Naive thymus-derived CD4-positive, alpha-beta T cell (primary cell): Measurements from ENCODE around the gene PALLD. TPM values are rescaled to one million over a fixed set of nuclear protein-coding genes. Genes with fewer than 3 reads are reported as not detected.
"Not testable (repeated sequence)": the region's sequence is repeated elsewhere in the genome, so short reads cannot be mapped to it uniquely, and the experiment has no call there.

Experiments
- ATAC-seq: fragments of 150-1000 bp; cut with Tn5 transposase; 2 replicates; pipeline ENCODE4 v1.10.0; 2021; ENCODE audit warnings: mild to moderate bottlenecking, moderate library complexity
- CTCF ChIA-PET: fragments of 350-600 bp; sonication (Branson Sonifier 250); formaldehyde crosslinking; loops from one replicate; lab custom pipeline; 2021; ENCODE audit warnings: antibody characterized with exemption; lab: Charles Lee
- POLR2A ChIA-PET: fragments of 350-600 bp; sonication (Branson Sonifier 250); formaldehyde crosslinking; loops from one replicate; lab custom pipeline; 2021; ENCODE audit warnings: antibody characterized with exemption, inconsistent platforms; lab: Charles Lee
- DNase-seq, 9 donors: peaks; one replicate each; pipeline versions ENCODE4 v3.0.0 to v3.0.0-alpha.2; 2020 to 2022; ENCODE audit warnings: mixed read lengths in 1 of 9
- H3K27ac ChIP-seq: one replicate; pipeline ENCODE4 v1.7.0; 2013; ENCODE audit warnings: mild to moderate bottlenecking, low read depth, low read length, moderate library complexity
- H3K27me3 ChIP-seq, 2 donors: one replicate each; pipeline ENCODE4 v1.7.0; 2013; ENCODE audit warnings: low read length in 2 of 2, mild to moderate bottlenecking in 2 of 2, moderate library complexity in 2 of 2; ENCODE audit not compliant: control insufficient read depth in 2 of 2, insufficient read depth in 2 of 2
- H3K36me3 ChIP-seq, 3 experiments: 1 replicate in 2 of 3; 2 replicates in 1 of 3; pipeline ENCODE4 v1.7.0; 2013; ENCODE audit warnings: low read length in 3 of 3, mild to moderate bottlenecking in 3 of 3, moderate library complexity in 1 of 3; ENCODE audit not compliant: insufficient read depth in 3 of 3, control insufficient read depth in 2 of 3
- H3K4me1 ChIP-seq, 2 donors: one replicate each; pipeline ENCODE4 v1.7.0; 2013; ENCODE audit warnings: low read length in 2 of 2, mild to moderate bottlenecking in 2 of 2, moderate library complexity in 1 of 2; ENCODE audit not compliant: control insufficient read depth in 2 of 2, insufficient read depth in 2 of 2
- H3K4me3 ChIP-seq: 2 replicates; pipeline ENCODE4 v1.7.0; 2013; ENCODE audit warnings: mild to moderate bottlenecking, low read length
- H3K9me3 ChIP-seq, 3 experiments: 1 replicate in 2 of 3; 2 replicates in 1 of 3; pipeline ENCODE4 v1.7.0; 2013; ENCODE audit warnings: low read length in 3 of 3; ENCODE audit not compliant: control insufficient read depth in 2 of 3
- H3K27ac Mint-ChIP-seq, 9 donors: one replicate each; pipeline ENCODE4 v1.8.0; 2020 to 2022; ENCODE audit warnings: mixed read lengths in 9 of 9, mild to moderate bottlenecking in 8 of 9, moderate library complexity in 5 of 9, inconsistent platforms in 2 of 9
- H3K27me3 Mint-ChIP-seq, 5 donors: one replicate each; pipeline ENCODE4 v1.8.0; 2021 to 2022; ENCODE audit warnings: mixed read lengths in 5 of 5, mild to moderate bottlenecking in 1 of 5
- H3K36me3 Mint-ChIP-seq, 5 donors: one replicate each; pipeline ENCODE4 v1.8.0; 2020 to 2022; ENCODE audit warnings: mixed read lengths in 5 of 5, mild to moderate bottlenecking in 3 of 5, inconsistent platforms in 1 of 5
- H3K4me1 Mint-ChIP-seq, 7 donors: one replicate each; pipeline ENCODE4 v1.8.0; 2020 to 2022; ENCODE audit warnings: mixed read lengths in 7 of 7, mild to moderate bottlenecking in 3 of 7, inconsistent platforms in 1 of 7
- H3K4me3 Mint-ChIP-seq, 10 donors: one replicate each; pipeline ENCODE4 v1.8.0; 2020 to 2022; ENCODE audit warnings: mild to moderate bottlenecking in 10 of 10, mixed read lengths in 10 of 10, moderate library complexity in 6 of 10, inconsistent platforms in 2 of 10
- H3K9me3 Mint-ChIP-seq, 11 donors: one replicate each; pipeline ENCODE4 v1.8.0; 2020 to 2022; ENCODE audit warnings: mixed read lengths in 11 of 11, mild to moderate bottlenecking in 4 of 11, inconsistent platforms in 1 of 11, moderate library complexity in 1 of 11
- intact Hi-C, 2 donors: fragments of 100-400 bp; cut with micrococcal nuclease; formaldehyde crosslinking; loops; one replicate each; pipeline ENCODE4 v1.15.1; 2023
- polyA plus RNA-seq, 2 donors: library from polyadenylated mRNA; unstranded; fragments of 300-500 nt; fragmentation: Illumina TruSeq; gene quantifications; one replicate each; pipeline ENCODE4 v1.2.3, GENCODE V29; 2021
- total RNA-seq, 6 experiments: library from RNA in 5 of 6; stranded (reverse) in 5 of 6; gene quantifications; 1 replicate in 5 of 6; 2 replicates in 1 of 6; pipeline ENCODE4 v1.2.3 and lab custom pipeline; 2021 to 2026

PALLD gene
- total and polyA plus RNA-seq, 7 experiments from 2014 or later: 0.51 to 11.9 (median 0.76) TPM

- Histone ChIP-seq H3K4me3 (no peak overlapping the region), H3K9me3 (peaks cover 0 to 13% (median 3%) of the 10 kb centered on the region in 3 experiments), H3K27ac (no peak overlapping the region), H3K36me3 (no peaks in the 10 kb centered on the region), H3K4me1 (no peaks in the 10 kb centered on the region), H3K27me3 (no peaks in the 10 kb centered on the region)
- Mint-ChIP-seq H3K9me3 (peaks cover 4 to 33% (median 21%) of the 10 kb centered on the region in 11 donors), H3K4me1 (peaks cover 0 to 6% (median 0%) of the 10 kb centered on the region in 7 donors), H3K4me3 (no peak overlapping the region), H3K27me3 (no peaks in the 10 kb centered on the region), H3K27ac (no peak overlapping the region), H3K36me3 (peaks cover 5 to 26% (median 22%) of the 10 kb centered on the region in 5 donors)
- ChIA-PET POLR2A (no interaction called here), CTCF (no interaction called here)
- intact Hi-C loops: no loop called here
- DNase-seq: no peak
- no peak for ATAC-seq
Measured at GRCh38 chr4:168928875-168929274, 432.0 kb downstream of the PALLD start.

GRCh38 chr4:168930413-168931196 lies 433.8 kb downstream of the PALLD start:
- Histone ChIP-seq H3K4me1 (no peaks in the 10 kb centered on the region), H3K9me3 (peaks cover 0 to 13% (median 3%) of the 10 kb centered on the region in 3 experiments), H3K27me3 (no peaks in the 10 kb centered on the region), H3K27ac (no peak overlapping the region), H3K4me3 (no peak overlapping the region), H3K36me3 (no peaks in the 10 kb centered on the region)
- no peak for DNase-seq
- CTCF ChIA-PET: no interaction called here
- POLR2A ChIA-PET: no interaction called here
- intact Hi-C loops: no loop called here
- no peak overlapping the region for H3K4me3 Mint-ChIP-seq
- ATAC-seq: no peak
- H3K36me3 Mint-ChIP-seq: peaks cover 5 to 31% (median 23%) of the 10 kb centered on the region in 5 donors
- no peaks in the 10 kb centered on the region for H3K27me3 Mint-ChIP-seq
- H3K9me3 Mint-ChIP-seq: peaks cover 4 to 48% (median 24%) of the 10 kb centered on the region in 11 donors
- no peak overlapping the region for H3K27ac Mint-ChIP-seq
- peaks cover 0 to 6% (median 0%) of the 10 kb centered on the region in 7 donors for H3K4me1 Mint-ChIP-seq

GRCh38 chr4:168931215-168931650 lies 434.4 kb downstream of the PALLD start:
- no peaks in the 10 kb centered on the region for H3K27me3 ChIP-seq

GRCh38 chr4:168932138-168932537 lies 435.3 kb downstream of the PALLD start:
- Mint-ChIP-seq H3K36me3 (peaks cover 5 to 39% (median 32%) of the 10 kb centered on the region in 5 donors), H3K4me1 (peaks cover 0 to 6% (median 0%) of the 10 kb centered on the region in 7 donors), H3K9me3 (peaks cover 9 to 61% (median 30%) of the 10 kb centered on the region in 11 donors), H3K4me3 (no peak overlapping the region), H3K27ac (no peak overlapping the region), H3K27me3 (no peaks in the 10 kb centered on the region)
- ATAC-seq: no peak
- no peaks in the 10 kb centered on the region for H3K36me3 ChIP-seq
- POLR2A ChIA-PET: no interaction called here
- CTCF ChIA-PET: interaction anchor here (0.9 to 1.4 kb wide), 2 partner anchors 8 to 9 kb away, joined by 3 to 4 read pairs; no protein-coding TSS in a partner anchor
- H3K4me3 ChIP-seq: no peak overlapping the region
- no peaks in the 10 kb centered on the region for H3K27me3 ChIP-seq
- H3K27ac ChIP-seq: no peak overlapping the region
- no peaks in the 10 kb centered on the region for H3K4me1 ChIP-seq
- DNase-seq: no peak
- H3K9me3 ChIP-seq: peaks cover 0 to 13% (median 3%) of the 10 kb centered on the region in 3 experiments
- intact Hi-C loops: no loop called here

More at GRCh38 chr4:168931215-168931650, 434.4 kb downstream of the PALLD start:
- H3K27ac ChIP-seq: no peak overlapping the region
- no peak overlapping the region for H3K4me3 ChIP-seq
- H3K4me1 ChIP-seq: no peaks in the 10 kb centered on the region
- Mint-ChIP-seq H3K4me3 (no peak overlapping the region), H3K36me3 (peaks cover 5 to 31% (median 23%) of the 10 kb centered on the region in 5 donors), H3K4me1 (peaks cover 0 to 6% (median 0%) of the 10 kb centered on the region in 7 donors), H3K27me3 (no peaks in the 10 kb centered on the region), H3K27ac (no peak overlapping the region), H3K9me3 (peaks cover 4 to 52% (median 25%) of the 10 kb centered on the region in 11 donors)
- ATAC-seq (no peak), DNase-seq (no peak)
- intact Hi-C loops: no loop called here
- H3K9me3 ChIP-seq: peaks cover 0 to 13% (median 3%) of the 10 kb centered on the region in 3 experiments
- CTCF ChIA-PET: no interaction called here
- POLR2A ChIA-PET: no interaction called here
- H3K36me3 ChIP-seq: no peaks in the 10 kb centered on the region

GRCh38 chr4:168933423-168933822 lies 436.6 kb downstream of the PALLD start:
- ATAC-seq: no peak
- no peak overlapping the region for H3K4me3 Mint-ChIP-seq
- Histone ChIP-seq H3K4me1 (no peaks in the 10 kb centered on the region), H3K36me3 (no peaks in the 10 kb centered on the region), H3K27ac (no peak overlapping the region), H3K4me3 (no peak overlapping the region), H3K9me3 (peaks cover 0 to 13% (median 3%) of the 10 kb centered on the region in 3 experiments), H3K27me3 (no peaks in the 10 kb centered on the region)
- no peaks in the 10 kb centered on the region for H3K27me3 Mint-ChIP-seq
- ChIA-PET POLR2A (no interaction called here), CTCF (interaction anchor here (1.4 kb wide), 1 partner anchor 10 kb away, joined by 4 read pairs; no protein-coding TSS in a partner anchor)
- H3K27ac Mint-ChIP-seq: no peak overlapping the region
- intact Hi-C loops: no loop called here
- H3K9me3 Mint-ChIP-seq: peaks cover 15 to 74% (median 39%) of the 10 kb centered on the region in 11 donors
- no peak for DNase-seq
- peaks cover 10 to 52% (median 42%) of the 10 kb centered on the region in 5 donors for H3K36me3 Mint-ChIP-seq
- H3K4me1 Mint-ChIP-seq: peaks cover 0 to 6% (median 0%) of the 10 kb centered on the region in 7 donors

- H3K4me3 Mint-ChIP-seq, H3K27ac ChIP-seq, DNase-seq, ATAC-seq, H3K36me3 ChIP-seq, H3K4me3 ChIP-seq, H3K27me3 Mint-ChIP-seq, H3K4me1 ChIP-seq, H3K4me1 Mint-ChIP-seq, H3K9me3 ChIP-seq, H3K27me3 ChIP-seq, POLR2A ChIA-PET, intact Hi-C loops, H3K27ac Mint-ChIP-seq: not testable (repeated sequence)
- CTCF ChIA-PET: interaction anchor here (0.7 kb wide), 1 partner anchor 13 kb away, joined by 3 read pairs; no protein-coding TSS in a partner anchor
- H3K36me3 Mint-ChIP-seq: peaks cover under 1 to 54% (median 51%) of the 10 kb centered on the region in 5 donors
- peaks cover 16 to 88% (median 46%) of the 10 kb centered on the region in 11 donors for H3K9me3 Mint-ChIP-seq
Measured at GRCh38 chr4:168937473-168937872, 440.6 kb downstream of the PALLD start.
